MV-4-11 (cell line): ENCODE data around the gene GATAD2A.
"Not testable (repeated sequence)": the region's sequence is repeated elsewhere in the genome, so short reads cannot be mapped to it uniquely, and the experiment has no call there.

Experiments
- DNase-seq: peaks from one replicate; lab custom pipeline; 2025; lab: John Stamatoyannopoulos, UW

The GATAD2A gene

GRCh38 chr19:19388568-19389555, 16.6 kb upstream of the GATAD2A start:
- DNase-seq, result peak; percentile 29

- not testable (repeated sequence) for DNase-seq
These were observed 15.8 kb upstream of the GATAD2A start for GRCh38 chr19:19389683-19390082.

DNA sequence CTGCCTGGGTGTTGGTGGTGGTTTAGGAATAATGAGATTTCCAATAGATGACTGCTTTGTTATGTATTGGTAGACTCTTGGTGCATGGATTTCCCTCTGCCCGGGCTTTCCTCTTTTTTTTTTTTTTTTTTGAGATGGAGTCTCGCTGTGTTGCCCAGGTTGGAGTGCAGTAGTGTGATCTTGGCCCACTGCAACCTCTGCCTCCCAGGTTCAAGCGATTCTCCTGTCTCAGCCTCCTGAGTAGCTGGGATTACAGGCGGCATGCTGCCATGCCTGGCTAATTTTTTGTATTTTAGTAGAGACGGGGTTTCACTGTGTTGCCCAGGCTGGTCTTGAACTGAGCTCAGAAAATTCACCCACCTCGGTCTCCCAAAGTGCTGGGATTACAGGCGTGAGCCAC, 11.1 kb upstream of the GATAD2A start:
- DNase-seq, result not testable (repeated sequence)

DNA sequence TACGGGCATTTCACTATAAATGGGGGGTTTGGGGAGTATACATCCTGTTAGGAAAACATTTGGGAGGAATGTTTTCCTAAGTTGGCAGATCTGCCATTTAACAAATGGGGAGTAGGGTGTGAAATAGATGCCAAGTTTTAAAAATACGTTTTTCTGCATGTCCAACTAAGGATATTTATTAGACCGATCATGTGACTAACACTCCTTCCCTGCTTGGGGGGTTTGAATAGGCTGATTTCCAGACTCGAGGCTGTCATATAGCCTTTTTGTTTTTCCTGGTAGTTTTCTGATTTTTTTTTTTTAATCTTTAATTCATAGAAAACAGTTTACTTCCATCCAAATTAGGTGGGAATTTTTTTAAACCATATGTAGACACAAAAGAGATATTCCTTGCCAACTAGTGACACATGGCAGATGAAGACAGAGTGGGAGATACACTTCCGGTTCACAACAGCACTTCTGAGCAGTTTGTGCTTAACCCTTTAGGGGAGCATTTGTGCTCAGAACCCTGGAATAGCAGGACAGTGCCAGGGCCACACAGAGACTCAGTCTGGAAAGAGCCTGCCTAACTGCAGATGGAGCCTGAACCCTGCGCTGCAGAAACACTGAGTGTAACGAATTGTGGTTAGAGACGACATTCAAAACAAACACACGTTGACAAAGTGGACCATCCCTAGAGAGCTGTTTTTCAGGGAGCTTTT, 5.6 kb upstream of the GATAD2A start:
- DNase-seq, result no peak

GRCh38 chr19:19402656-19403372, 2.7 kb upstream of the GATAD2A start:
- DNase-seq, result peak; percentile 70

- DNase-seq, result peak; percentile 49
These were observed 2.0 kb upstream of the GATAD2A start for GRCh38 chr19:19403373-19403901.

GRCh38 chr19:19405971-19406877, 749 bp downstream of the GATAD2A start:
- no peak for DNase-seq

DNA sequence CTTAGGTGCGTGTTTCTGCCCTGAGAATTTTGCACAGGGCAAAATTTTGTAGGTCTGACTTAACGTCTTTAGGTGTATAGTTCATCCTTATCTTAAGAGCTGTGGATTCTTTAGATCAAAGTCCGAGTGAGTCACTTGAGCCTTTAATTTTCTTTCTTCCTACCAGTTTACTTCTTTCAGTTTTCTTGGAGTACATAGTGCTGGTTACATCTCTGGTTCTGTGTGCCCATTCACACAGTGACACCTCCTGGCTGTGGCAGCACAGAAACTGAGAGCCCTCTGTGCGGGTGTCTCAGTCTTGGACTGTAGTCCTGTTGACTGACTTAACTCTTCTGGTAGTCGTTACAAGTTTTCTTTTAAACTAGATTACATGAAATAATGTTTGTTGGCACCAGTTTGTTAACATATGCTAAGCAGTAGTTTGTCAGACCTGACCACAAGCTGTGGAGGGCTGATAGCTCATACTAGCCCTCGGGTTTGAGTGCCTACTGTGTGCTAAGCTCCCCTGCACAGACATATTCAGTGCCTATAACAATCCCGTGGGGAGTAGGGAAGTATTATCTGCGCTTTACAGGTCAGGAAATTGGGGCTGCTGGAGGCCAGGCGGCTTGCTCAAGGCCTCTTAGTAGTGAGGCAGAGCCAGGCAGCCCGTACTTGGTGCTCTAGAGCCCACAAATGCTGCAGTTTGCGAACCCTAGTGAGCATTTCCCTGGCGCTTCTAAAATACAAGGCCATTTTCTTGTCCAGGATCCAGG, 1.6 kb downstream of the GATAD2A start:
- DNase-seq, result peak; percentile 76

DNA sequence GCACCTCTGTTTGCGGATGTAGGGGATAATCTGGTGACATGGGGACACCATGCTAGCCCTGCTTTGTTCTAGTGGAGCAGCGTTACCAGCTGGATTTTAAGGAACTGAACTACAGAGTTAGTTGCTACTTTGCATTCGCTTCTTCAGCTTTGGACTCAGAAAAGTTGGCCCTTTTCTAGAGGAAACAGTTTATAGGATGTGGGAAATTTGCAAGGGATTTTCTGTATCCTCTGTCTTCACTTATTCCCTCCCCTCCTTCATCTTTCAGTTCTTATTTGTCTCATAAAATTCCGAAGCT, 2.1 kb downstream of the GATAD2A start:
- DNase-seq, result peak; percentile 53

- no peak for DNase-seq
These were observed 3.7 kb downstream of the GATAD2A start for GRCh38 chr19:19409205-19409604.

DNA sequence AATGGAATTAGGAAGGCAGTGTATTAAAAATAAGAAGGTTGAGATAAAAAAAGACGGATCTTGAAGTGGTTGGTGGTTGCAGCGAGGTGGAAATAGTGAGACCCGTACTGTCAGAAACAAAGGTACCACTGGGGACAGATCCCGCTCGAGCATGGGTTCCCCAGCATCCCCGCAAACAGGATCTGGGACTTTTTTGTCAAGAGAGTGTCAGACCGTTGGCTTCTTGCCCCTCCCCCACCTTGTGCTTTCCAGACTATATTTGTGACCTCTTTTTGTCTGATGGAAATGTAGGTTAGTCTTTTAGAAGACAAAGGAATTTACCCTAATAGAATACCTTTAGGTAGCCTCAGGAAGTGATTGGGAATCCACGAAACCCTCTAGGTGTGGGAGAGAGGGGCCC, 4.2 kb downstream of the GATAD2A start:
- no peak for DNase-seq

DNA sequence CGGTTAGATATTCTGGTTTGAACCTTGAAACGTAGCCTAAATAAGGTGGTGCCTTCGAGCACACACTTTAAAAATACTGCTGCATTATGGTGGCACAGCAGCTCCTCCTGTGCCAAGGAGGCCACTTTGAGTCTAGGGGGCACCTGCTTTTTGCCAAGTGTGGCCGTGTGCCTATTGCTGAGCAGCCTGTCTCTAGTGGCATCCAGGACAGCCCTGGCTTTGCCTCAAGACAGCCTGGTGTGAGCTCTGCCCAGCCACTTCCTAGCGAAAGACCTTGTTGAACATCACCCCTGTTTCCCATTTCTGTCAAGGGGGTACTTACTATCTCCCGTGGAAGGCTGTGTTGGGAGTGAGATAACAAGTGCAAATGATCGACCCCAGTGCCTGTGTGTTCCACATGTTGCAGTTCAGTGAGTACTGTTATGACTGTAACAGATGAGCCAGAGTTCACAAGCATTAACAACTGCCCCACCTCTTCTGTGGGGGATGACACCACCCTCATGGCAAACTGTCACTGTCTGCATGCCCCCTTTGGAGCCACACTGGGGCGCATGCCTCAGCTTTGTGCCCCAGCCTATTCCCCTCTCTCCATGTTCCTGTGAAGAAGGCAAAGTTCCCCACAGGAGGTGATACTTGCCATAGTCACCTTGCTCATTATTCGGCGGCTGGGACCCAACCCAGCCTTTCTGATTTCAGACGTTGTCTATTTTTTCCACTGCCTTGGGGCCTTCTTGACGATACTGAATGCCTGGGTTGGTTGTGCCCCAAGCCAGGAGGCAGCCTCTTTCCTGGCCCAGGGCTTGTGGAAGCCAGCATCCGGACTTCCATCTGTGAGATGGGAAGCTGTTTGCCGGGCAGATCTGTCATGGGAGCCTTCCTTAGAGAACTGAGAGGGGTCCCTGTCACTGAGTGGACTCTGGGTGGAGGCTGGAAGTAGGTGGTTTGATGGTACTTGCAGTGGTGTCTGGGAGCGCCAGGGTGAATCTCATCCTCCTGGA, 5.4 kb downstream of the GATAD2A start:
- DNase-seq, result no peak

DNA sequence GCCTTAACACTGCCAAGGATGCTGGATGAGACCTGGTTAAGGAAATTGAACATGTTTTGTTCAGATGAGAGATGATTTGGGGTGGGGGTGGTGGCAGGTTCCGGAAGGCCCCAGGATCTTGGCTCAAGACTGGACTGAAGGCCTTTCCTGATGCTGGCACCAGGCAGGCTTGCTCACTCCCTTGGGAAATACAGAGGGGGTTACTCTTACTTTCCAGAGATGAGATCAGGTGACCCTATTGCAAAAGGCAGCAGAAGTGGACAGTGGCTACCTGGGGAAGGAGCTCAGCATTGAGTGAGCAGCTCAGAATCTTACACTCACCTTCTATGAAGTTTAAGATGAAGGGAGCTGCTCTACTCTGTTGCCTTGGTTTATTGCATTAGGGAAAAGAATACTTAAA, 10.8 kb downstream of the GATAD2A start:
- DNase-seq, result no peak

- DNase-seq, result no peak
These were observed 11.6 kb downstream of the GATAD2A start for GRCh38 chr19:19417046-19417445.

DNA sequence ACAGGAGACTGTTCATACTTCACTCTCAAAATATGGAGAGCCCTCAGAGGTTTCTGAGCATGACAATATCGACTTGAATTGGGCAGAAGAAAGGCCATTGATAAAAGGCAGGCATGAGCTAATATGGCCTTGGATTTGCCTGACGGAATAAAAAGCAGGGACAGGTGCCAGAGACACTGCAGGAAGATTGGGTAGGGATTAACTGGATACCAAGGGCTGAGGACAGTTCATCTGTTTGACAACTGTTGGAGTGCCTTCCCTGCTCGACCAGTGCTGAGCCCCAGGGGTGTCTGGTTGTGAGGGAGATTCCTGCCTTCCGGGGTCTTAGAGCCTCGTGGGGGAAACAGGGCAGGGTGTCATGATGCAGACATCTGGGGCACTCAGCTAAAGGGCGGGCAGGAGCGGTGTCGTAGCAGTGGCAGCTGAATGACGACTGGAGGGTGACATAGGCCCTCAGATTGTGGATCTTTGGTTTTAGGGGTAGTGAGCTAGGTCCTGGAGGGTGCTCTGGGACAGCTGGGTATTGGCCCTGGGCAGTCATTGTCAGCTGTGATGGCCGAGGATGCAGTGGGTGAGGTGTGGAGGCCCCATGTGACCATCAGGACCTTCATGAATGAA, 12.3 kb downstream of the GATAD2A start:
- DNase-seq, result no peak

GRCh38 chr19:19418555-19419260, 13.2 kb downstream of the GATAD2A start:
- DNase-seq, result peak; percentile 21

GRCh38 chr19:19420570-19421298, 15.3 kb downstream of the GATAD2A start:
- peak; percentile 95 for DNase-seq
